Spleen (tissue), 7 donors: Measurements from ENCODE around the gene HABP2.

Source experiments
- POLR2AphosphoS5 ChIP-seq, 3 donors: sonication (generic); formaldehyde crosslinking; IDR thresholded peaks; one replicate each; pipeline ENCODE4 v1.5.1; 2017; ENCODE audit warnings: antibody characterized with exemption in 3 of 3
- TF ChIP-seq, protein P1 (sequence below), 11 experiments: fragments of 200-600 bp in 7 of 11; fragments of 450-650 bp in 4 of 11; sonication (generic) in 4 of 11; IDR thresholded peaks in 8 of 11; conservative IDR thresholded peaks in 3 of 11; 1 replicate in 7 of 11; 2 replicates in 4 of 11; pipeline versions ENCODE4 v1.4.0 to v1.8.0; 2016 to 2021; ENCODE audit warnings: antibody characterized with exemption in 11 of 11, inconsistent platforms in 4 of 11, mild to moderate bottlenecking in 1 of 11
- donor health status: DM: no; HTN: no; CAD: no; lungs with moderate emphysema.
- donor health status: DM: no; HTN: no; CAD: no.
- donor health status: DM: no; HTN: no; CAD: no.

DNA sequence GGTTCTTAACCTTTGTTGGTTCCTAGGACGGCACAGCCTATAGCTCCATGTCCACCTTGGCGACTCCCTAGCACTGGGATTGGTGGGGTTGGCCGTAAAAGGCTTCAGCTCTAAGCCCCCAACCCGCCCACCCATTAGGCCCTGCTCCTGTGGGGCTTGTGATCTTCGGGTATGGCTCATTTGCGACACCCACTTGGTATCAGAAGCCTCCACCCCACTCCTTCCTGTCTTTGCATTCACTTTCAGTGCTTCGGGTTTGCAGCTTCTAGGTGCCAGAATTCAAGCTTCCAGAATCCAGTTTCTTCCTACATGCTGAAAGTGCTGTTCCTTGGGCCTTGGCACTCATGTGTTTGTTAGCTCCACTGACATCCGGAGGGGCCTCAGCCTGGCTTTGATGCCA, 39.5 kb downstream of the HABP2 start:
- TF ChIP-seq, protein P1, sequence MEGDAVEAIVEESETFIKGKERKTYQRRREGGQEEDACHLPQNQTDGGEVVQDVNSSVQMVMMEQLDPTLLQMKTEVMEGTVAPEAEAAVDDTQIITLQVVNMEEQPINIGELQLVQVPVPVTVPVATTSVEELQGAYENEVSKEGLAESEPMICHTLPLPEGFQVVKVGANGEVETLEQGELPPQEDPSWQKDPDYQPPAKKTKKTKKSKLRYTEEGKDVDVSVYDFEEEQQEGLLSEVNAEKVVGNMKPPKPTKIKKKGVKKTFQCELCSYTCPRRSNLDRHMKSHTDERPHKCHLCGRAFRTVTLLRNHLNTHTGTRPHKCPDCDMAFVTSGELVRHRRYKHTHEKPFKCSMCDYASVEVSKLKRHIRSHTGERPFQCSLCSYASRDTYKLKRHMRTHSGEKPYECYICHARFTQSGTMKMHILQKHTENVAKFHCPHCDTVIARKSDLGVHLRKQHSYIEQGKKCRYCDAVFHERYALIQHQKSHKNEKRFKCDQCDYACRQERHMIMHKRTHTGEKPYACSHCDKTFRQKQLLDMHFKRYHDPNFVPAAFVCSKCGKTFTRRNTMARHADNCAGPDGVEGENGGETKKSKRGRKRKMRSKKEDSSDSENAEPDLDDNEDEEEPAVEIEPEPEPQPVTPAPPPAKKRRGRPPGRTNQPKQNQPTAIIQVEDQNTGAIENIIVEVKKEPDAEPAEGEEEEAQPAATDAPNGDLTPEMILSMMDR (IDR thresholded peaks at IDR 0.05 in 8 of 11, conservative IDR thresholded peaks at IDR 0.05 in 3 of 11), result no peak
- no peak for TF ChIP-seq POLR2AphosphoS5 (IDR thresholded peaks at IDR 0.05)
